Inflammatory macrophage treated with lipopolysaccharide for 1 hour (primary cell): ENCODE measurements around the gene FCGR1A.
"Not testable (repeated sequence)": the region's sequence is repeated elsewhere in the genome, so short reads cannot be mapped to it uniquely, and the experiment has no call there.

ENCODE experiments used
- DNase-seq, 2 donors: peaks; one replicate each; pipeline ENCODE4 v3.0.0-alpha.2; 2020 to 2022

Gene FCGR1A

GRCh38 chr1:149782600-149782999 lies at the start of gene FCGR1A:
Gene FCGR1A (plus strand): TSS chr1:149782694. CDS start chr1:149782744, 50 bp downstream.
- not testable (repeated sequence) for DNase-seq

DNA sequence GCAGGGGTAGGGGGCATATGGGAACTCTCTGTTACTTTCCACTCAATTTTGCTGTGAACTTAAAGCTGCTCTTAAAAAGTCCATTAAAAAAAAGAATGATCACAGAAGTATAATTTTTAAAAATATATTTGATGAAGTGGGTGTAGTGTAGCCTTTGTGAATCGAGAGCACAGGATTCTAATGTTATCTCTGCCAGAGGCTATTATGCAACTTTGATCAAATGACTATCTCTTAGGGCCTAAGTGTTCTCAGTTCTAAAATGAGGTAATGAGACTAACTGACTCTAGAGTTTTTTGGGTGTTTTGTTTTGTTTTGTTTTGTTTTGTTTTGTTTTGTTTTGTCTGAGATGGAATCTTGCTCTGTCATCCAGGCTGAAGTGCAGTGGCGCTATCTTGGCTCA lies 49.7 kb upstream of the FCGR1A start:
- DNase-seq = not testable (repeated sequence)

- not testable (repeated sequence) for DNase-seq
These were observed 47.8 kb upstream of the FCGR1A start for GRCh38 chr1:149734692-149735091.

DNA sequence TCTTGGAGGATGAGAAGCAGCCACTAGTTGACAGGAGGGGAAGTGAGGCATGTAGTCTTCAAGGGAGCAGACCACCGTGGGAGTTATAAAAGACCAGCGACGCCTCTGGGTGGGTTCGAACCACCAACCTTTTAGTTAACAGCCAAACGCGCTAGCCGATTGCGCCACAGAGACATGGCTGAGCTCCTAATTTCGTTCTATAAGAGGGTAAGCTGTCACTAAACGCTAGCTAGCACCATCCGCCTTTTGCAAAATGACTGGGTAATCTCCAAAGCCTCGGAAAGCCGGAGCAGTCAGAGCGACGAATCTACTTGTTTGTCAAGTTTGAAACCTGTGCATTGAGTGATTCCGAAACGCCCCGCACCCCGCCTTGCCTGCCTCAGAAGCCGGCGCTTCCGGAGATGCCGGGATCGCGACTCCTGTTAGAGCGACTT lies 42.3 kb upstream of the FCGR1A start:
- DNase-seq = not testable (repeated sequence)

DNA sequence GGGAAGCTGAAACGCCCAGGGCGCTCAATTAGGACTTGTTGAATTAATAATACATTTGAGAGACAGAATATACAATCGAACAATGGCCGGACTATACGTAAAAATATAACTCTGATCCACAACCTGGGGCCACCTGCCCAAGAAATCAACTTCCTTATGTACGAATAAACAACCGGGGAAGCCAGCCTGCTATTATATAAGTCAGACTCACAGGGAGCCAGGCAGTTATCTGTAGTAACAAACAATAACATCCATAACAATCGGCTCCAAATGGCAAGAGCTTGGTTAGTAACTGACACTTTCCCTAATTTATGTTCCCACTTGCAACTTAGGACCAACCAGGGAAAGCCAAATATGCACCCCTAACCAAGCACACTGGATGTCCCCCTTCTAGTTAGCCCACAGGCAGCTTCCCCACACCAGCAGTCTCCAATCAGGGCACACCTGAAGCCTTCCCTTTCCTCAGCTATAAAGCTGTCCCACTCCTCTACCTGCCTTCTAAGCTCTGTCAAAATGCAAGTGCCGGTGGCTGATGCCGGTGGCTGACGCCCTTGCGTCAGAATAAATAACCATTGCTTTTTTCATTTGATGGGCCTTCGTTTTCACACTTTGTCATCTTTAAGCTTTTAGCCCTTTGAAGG lies 41.8 kb upstream of the FCGR1A start:
- DNase-seq = not testable (repeated sequence)

DNA sequence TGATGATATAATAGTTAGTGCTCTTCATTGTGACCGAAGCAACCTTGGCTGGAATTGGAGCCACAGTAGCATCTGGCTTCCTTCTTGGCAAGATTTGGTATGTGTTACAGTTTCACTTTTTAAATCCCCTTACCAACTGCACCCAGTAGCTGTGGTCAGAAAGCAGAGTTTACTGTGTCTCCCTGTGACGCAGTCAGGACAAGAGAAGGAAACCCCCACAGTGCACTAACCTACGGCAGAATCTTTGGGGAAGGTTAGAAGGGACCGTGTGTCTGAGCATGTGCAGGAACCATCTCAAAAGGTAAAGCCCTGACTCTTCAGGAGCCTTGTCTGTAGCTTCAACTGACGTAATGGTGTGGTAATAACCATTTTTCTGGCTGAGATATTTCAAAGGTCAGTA lies 40.6 kb upstream of the FCGR1A start:
- DNase-seq = not testable (repeated sequence)

GRCh38 chr1:149746463-149747356 lies 35.8 kb upstream of the FCGR1A start:
- peak in 1 of 2 donors; percentile 14 for DNase-seq

GRCh38 chr1:149747359-149748143 lies 34.9 kb upstream of the FCGR1A start:
- not testable (repeated sequence) for DNase-seq

DNA sequence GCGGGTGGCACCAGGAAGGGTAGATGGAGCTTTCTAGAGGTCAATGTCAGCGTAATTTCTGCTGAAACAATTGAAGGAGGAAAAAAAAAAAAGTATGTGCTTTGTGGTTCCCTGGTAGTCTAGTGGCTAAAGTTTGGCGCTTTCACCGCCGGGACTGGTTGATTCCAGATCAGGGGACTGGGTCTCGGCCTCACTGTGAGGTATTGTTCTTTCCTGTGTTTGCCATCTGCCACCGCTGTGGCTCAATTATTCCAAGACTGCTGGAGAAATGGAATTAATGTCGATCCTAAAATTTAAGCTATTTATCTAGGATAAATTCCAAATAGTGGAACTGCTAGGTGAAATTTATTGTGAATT lies 34.4 kb upstream of the FCGR1A start:
- DNase-seq = not testable (repeated sequence)

DNA sequence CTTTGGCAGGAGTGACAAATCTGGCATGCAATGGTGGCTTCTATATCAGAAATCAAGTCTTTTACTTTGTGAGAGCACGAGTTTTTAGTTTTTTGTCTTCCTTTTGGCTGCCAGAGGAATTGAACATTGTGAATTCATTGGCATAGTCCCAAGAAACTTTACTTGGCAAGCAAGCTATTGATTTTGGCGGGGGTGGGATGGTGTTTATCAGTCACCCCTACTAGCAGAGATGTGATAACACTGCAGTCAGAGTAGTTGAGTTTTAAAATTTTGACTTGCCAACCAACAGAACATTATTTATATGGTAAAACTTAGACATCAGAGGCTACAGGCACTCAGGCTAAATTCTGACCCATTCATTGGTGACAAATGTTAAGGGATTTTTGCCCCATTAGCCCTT lies 31.9 kb upstream of the FCGR1A start:
- DNase-seq = not testable (repeated sequence)

DNA sequence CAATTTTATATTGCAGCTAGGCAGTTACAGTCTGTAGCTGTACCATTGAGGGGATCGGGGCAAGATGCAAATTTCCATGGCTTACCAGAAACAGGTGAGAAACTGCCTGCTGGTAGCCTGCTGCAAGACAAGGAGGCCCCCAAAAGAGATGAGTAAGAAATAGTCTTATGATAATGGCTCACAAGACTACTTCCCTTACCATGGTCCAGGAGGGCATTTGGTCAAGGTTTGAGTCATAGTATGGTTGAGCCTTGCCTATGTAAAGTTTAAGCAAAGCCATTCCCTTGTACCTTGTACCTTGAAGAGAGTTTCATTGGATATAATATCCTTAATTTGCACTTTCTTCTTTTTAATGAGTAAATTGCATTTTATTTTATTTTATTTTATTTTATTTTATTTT lies 30.3 kb upstream of the FCGR1A start:
- peak; percentile 39 to 50 for DNase-seq

GRCh38 chr1:149753466-149753865 lies 29.0 kb upstream of the FCGR1A start:
- DNase-seq = not testable (repeated sequence)

DNA sequence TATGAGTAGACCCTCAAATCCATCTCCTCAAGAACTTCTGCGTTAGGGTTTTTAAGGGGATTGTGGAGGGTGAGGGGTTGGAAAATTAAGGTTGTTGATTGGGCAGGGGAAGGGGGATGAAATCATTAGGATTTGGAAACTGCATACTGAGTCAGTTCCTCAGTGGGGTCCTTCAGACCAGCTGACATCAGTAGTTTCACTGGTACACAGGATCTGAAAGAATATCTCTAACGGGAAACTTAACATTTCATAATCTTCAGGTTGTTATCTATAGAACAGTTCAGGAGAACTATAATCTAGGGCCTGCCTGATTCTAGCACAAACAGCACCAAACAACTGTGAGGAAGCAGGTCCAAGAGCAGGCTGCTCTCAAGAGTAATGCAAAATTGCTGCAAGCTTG lies 27.2 kb upstream of the FCGR1A start:
- not testable (repeated sequence) for DNase-seq

GRCh38 chr1:149762294-149762693 lies 20.2 kb upstream of the FCGR1A start:
- not testable (repeated sequence) for DNase-seq

- DNase-seq = not testable (repeated sequence)
These were observed 18.2 kb upstream of the FCGR1A start for GRCh38 chr1:149764087-149764800.

GRCh38 chr1:149766241-149766640 lies 16.3 kb upstream of the FCGR1A start:
- not testable (repeated sequence) for DNase-seq

- DNase-seq = not testable (repeated sequence)
These were observed 13.3 kb upstream of the FCGR1A start for GRCh38 chr1:149769216-149769615.

GRCh38 chr1:149770661-149771060 lies 11.8 kb upstream of the FCGR1A start:
- DNase-seq = peak in 1 of 2 donors; percentile 0

DNA sequence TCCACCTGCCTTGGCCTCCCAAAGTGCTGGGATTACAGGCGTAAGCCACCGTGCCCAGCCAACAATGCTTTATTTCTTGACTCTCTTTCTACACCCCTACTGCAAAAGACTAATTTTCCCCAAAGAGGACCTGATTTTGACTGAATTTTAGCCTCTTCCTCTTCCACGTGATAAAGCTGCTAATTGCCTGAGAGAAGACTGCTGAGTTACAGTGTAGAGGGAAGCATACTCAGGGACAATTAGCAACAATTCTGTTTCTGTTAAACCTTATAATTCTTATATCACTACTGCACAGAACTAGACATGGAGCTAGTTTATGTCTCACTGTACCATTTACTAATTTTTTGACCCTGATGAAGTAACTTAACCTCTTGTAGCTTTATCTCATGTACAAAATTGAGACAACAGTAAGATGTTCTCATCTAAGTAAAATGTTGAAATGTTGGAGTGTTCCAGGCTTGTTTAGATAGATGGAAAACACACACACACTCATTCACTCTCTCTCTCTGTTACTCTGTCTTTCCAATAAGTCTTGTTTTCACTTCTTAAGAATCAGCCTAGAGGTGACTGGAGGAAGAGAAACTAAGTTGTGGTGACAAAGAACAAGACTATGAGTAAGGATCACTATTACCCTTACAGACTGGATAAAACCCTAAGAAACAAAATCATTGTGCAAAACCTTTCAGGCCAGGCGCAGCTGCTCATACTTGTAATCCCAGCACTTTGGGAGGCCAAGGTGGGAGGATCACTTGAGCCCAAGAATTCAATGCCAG lies 10.7 kb upstream of the FCGR1A start:
- DNase-seq = not testable (repeated sequence)

DNA sequence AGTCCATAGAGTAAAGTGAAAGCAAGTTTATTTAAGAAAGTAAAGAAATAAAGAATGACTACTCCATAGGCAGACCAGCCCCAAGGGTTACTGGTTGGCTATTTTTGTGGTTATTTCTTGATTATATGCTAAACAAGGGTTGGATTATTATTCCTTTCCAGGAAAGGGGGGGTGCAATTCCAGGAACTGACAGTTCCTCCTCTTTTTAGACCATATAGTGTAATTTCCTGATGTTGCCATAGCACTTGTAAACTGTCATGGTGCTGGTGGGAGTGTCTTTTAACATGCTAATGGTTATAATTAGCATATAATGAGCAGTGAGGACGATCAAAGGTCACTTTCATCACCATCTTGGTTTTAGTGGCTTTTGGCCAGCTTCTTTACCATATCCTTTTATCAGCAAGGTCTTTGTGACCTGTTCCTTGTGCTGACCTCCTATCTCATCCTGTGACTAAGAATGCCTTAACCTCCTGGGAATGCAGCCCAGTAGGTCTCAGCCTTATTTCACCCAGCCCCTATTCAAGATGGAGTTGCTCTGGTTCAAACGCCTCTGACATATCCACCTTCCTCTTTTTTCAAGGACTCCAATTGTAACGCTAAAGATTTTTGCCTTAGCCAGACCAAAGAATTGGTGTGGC lies 6.9 kb upstream of the FCGR1A start:
- peak; percentile 45 to 87 for DNase-seq

DNA sequence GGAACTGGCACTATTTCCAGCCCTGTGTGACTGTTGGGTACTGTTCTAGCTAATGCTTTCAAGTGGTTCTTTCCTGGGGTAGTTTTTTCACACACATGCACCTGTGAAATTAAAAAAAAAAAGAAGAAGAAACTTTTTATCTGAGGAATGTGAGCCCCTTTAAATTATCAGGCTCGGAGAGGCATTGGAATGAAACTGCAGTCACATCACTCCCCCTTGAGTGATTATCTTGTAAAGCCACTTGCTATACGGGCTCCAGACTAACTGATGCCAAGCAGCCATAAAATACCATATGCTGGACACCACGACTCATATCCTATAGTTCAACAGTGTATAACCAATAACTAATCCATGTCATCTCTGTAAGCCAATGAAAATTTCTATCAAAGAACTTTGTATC lies 5.4 kb upstream of the FCGR1A start:
- not testable (repeated sequence) for DNase-seq
